Ramos (cell line): ENCODE measurements around the gene PAQR8.

Source experiments
- in situ Hi-C: fragments of 300-500 bp; cut with MboI; formaldehyde crosslinking; loops from one replicate; pipeline ENCODE4 v1.14.3; 2022; ENCODE audit warnings: low sequenced_read_pairs; ENCODE audit not compliant: unreplicated experiment

PAQR8 gene

GRCh38 chr6:52361945-52362442 lies at the start of gene PAQR8:
Gene PAQR8 (plus strand): TSS chr6:52362151. CDS start chr6:52403214, 41,063 bp downstream.
- in situ Hi-C loops = no loop called here

- in situ Hi-C loops = no loop called here
Measured at GRCh38 chr6:52312461-52312860, 49.5 kb upstream of the PAQR8 start.

GRCh38 chr6:52314752-52315151 lies 47.2 kb upstream of the PAQR8 start:
- in situ Hi-C loops = no loop called here

GRCh38 chr6:52317211-52317610 lies 44.7 kb upstream of the PAQR8 start:
- in situ Hi-C loops = no loop called here

GRCh38 chr6:52317841-52318581 lies 43.9 kb upstream of the PAQR8 start:
- in situ Hi-C loops = no loop called here

- in situ Hi-C loops = no loop called here
Measured at GRCh38 chr6:52324189-52324588, 37.8 kb upstream of the PAQR8 start.

- in situ Hi-C loops = no loop called here
Measured at GRCh38 chr6:52325695-52326471, 36.1 kb upstream of the PAQR8 start.

GRCh38 chr6:52326540-52327364 lies 35.2 kb upstream of the PAQR8 start:
- in situ Hi-C loops = no loop called here

GRCh38 chr6:52328303-52328662 lies 33.7 kb upstream of the PAQR8 start:
- in situ Hi-C loops = no loop called here

- in situ Hi-C loops = no loop called here
Measured at GRCh38 chr6:52328729-52329128, 33.2 kb upstream of the PAQR8 start.

- in situ Hi-C loops = no loop called here
Measured at GRCh38 chr6:52330470-52330869, 31.5 kb upstream of the PAQR8 start.

- in situ Hi-C loops = no loop called here
Measured at GRCh38 chr6:52331793-52332457, 30.0 kb upstream of the PAQR8 start.

GRCh38 chr6:52333840-52334200 lies 28.1 kb upstream of the PAQR8 start:
- in situ Hi-C loops = no loop called here

- in situ Hi-C loops = no loop called here
Measured at GRCh38 chr6:52335576-52335975, 26.4 kb upstream of the PAQR8 start.

GRCh38 chr6:52336919-52337561 lies 24.9 kb upstream of the PAQR8 start:
- in situ Hi-C loops = no loop called here

- in situ Hi-C loops = no loop called here
Measured at GRCh38 chr6:52337633-52338290, 24.2 kb upstream of the PAQR8 start.

GRCh38 chr6:52340603-52340880 lies 21.4 kb upstream of the PAQR8 start:
- in situ Hi-C loops = no loop called here

GRCh38 chr6:52341561-52342260 lies 20.2 kb upstream of the PAQR8 start:
- in situ Hi-C loops = no loop called here

- in situ Hi-C loops = no loop called here
Measured at GRCh38 chr6:52345311-52345710, 16.6 kb upstream of the PAQR8 start.
